Stimulated activated CD4-positive, alpha-beta T cell treated with anti-CD3 and anti-CD28 coated beads, Interleukin-4, amount 100 ng/mL, for 24 hours (primary cell): ENCODE measurements around the gene NAT8L.

ENCODE experiments used
- DNase-seq: peaks from one replicate; pipeline ENCODE4 v3.0.0-alpha.2; 2020

The NAT8L gene

GRCh38 chr4:2096073-2096609, 37.0 kb downstream of the NAT8L start:
- no peak for DNase-seq

DNA sequence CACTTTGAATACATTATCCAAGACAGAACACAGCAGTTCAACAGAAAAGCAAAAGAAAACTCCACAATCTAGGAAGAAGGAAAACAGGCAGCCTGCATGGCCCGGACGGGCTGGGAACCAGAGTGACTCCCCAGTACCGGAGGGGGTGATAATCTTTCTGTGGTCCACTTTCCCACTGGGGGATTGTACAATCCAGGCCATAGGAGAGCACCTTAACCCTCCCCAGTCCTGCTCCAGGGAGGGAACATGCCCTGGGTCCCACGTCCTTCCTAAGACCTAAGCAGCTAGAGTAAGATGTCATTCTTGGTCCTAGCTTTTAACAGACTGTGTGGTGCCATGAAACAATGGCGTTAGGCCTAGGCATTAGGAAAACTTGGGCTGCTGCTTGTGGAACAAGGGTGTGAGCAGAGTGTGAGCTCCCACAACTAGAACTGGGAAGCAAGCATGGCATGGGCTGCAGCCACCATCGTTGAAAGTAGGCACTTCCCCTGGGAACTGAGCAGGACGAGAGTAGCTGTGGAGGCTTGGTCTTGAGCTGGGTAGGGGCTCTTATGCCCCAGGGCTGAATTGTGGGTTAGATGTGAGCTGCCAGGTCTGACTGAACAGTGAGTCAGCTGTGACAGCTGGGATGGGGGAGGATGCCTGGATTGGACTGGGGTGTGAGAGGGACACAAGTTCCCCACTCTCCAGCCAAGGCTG, 42.4 kb downstream of the NAT8L start:
- no peak for DNase-seq

DNA sequence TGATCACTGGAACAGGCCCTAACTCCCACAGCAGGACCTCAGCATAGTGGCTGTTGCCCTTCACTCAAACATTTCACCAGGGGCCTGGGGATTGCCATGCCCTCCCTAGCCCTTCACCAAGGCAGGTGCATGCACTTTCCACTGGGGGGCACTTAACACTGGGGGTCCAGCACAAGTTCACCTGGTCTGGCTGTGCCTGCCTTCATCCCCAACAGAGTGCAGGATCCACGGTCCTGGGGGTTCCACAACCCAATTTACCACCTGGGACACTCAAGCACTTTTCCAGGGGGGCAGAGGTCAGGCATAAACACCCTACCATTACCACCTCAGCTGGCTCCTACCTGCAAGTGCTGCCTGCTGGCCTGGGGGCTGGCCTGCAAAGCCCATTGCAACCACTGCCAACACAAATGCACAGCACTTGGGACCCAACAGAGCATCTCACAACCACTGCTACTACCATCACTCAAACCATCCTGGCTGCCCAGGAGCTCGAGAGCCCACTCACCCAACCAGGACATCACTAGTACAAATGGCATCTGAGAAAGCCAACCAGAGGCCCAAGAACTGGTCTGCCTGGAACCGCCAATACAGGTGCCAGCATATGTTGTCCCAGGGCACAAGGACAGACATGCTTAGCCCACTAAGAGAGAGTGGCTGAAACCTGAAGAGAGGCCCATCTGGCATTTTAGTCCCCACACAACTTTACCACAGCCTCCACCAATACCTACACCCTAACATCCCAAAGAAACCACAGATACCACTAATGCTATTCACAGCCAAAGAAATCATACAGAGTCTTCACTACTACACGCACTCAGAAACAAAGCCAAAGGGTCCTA, 43.1 kb downstream of the NAT8L start:
- no peak for DNase-seq

- no peak for DNase-seq
Observed at GRCh38 chr4:2103127-2103842, 44.2 kb downstream of the NAT8L start.

DNA sequence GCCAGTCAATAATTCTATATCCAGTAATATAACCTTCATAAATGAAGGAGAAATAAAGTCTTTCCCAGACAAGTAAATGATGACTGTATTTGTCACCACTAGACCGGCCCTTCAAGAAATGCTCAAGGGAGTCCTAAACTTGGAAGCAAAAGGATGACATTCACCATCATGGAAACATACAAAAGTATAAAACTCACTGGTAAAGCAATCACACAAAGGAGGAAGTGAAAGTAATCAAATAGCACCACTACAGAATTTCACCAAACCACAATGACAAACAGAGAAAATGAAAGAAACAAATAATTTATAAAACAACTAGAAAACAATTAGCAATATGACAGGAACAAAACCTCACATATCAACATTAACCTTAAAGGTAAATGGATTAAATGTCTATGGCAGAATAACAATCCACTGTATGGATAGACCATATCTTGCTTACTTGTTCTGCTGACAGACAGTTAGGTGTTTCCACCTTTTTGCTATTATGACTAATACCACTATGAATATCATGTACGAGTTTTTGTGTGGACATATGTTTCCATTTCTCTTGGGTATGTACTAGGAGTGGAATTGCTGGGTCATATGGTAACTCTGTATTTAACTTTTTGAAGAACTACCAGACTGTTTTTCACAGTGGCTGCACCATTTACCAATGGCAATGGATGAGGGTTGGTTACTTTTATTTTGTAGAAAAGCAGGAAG, 44.9 kb downstream of the NAT8L start:
- DNase-seq, result no peak

- DNase-seq, result no peak
Observed at GRCh38 chr4:2104556-2105345, 45.6 kb downstream of the NAT8L start.

DNA sequence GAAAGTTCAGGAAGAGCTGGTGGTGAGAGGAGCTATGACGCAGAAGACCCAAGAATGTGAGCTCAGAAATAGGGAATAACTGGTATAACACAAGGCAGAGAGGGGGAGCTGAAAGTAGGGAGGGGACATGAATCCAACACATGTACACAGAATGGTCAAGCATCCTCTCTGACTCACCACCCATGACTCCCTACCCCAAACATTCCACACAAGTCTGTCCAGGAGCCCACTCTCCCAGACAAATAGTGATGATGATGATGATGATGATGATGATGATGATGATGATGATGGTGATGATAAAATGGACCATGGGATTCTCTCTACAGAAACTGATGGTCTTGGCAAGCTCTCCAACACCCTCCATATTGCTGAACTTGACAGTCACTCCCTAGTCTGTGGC, 46.4 kb downstream of the NAT8L start:
- DNase-seq, result no peak

DNA sequence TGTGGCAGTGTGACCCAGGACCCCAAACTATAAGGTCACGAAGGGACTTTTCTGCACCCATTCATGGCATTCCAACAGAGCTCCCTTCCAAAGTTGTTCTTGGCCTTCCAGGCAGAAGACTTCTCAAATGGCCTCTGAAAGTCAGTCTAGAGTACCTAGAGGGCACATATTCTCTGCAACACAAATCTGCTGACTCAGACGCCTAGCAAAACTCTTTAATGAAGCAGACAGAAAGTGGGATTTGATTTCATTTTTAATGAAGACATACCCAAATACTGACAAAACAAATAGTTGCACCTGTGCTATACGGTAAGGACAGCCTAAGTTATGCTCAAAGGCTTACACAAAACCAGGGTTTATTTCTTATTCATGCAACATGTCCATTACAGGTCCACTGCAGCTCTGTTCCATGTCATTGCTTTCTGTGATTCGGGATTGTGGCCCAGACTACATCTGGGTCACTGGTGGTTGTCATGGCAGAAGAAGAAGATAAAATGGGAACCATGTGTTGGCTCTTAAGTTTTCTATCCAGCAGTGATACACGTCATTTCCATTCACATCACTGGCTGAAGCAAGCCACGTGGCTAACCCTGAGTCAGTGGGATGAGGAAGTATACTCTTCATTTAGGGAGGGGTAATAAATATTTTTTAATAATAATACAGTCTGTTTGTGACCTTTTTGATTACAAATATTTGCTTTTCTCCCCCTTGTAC, 57.7 kb downstream of the NAT8L start:
- no peak for DNase-seq
